ENCODE data around the gene CIAO1. TPM values are rescaled to one million over a fixed set of nuclear protein-coding genes. Genes with fewer than 3 reads are reported as not detected.

CIAO1 gene
- total and polyA plus RNA-seq, 2 of the 8 experiments (the other 6 are each of a cell fraction or from before 2014, with no cell fraction given) = 63.7 to 99.2 TPM

DNA sequence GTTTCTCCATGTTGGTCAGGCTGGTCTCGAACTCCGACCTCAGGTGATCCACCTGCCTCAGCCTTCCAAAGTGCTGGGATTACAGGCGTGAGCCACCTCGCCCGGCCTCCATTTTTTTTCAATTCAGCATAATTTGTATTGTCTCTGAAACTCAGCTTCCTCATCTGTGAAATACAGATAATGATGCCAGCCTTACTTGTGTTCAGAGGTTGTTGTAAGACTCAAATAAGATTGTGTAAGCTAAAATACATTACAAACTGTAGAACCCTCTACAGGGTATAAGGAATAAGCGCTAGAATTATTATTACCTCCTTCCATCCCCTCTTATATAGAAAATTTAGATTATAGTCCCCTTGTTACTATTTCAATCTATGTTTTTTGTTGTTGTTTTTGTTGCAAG is 32.6 kb upstream of the CIAO1 start:
- no peaks in the 10 kb centered on the region for H3K36me3 ChIP-seq (ENCODE audit: control insufficient read depth in 2 of 4, insufficient read depth in 4 of 4, low read length in 3 of 4)
- ChIA-PET POLR2A (ENCODE audit: partially characterized antibody) (no interaction called here), CTCF (ENCODE audit: partially characterized antibody) (interaction anchor here (0.8 to 2.2 kb wide), 7 partner anchors 13 to 211 kb away, joined by 3 to 11 read pairs (median 4); no protein-coding TSS in a partner anchor)
- H4K5ac ChIP-seq (ENCODE audit: insufficient read length, low read depth, low read length) = no peak overlapping the region
- no peaks in the 10 kb centered on the region for H3K79me1 ChIP-seq (ENCODE audit: low read depth, low read length)
- no peak overlapping the region for H3K18ac ChIP-seq (ENCODE audit: extremely low read depth, low read length)
- no peak overlapping the region for H3K4me2 ChIP-seq (ENCODE audit: insufficient read depth in 1 of 2, low read depth in 2 of 2, low read length in 2 of 2)
- H4K91ac ChIP-seq (replicated peaks; ENCODE audit: insufficient read length, low read length) = no peak overlapping the region
- no peak overlapping the region for H2AK5ac ChIP-seq (ENCODE audit: low read depth, low read length)
- no peak overlapping the region for H3K4ac ChIP-seq (replicated peaks; ENCODE audit: insufficient read length, low read depth, low read length)
- no peak overlapping the region for H2BK15ac ChIP-seq (ENCODE audit: low read length)
- H3K56ac ChIP-seq (replicated peaks; ENCODE audit: insufficient read length, low read depth, low read length) = no peak overlapping the region
- H4K20me1 ChIP-seq (replicated peaks in 1 of 2; ENCODE audit: control insufficient read depth in 1 of 2, insufficient read depth in 2 of 2, low read length in 2 of 2) = peaks cover 0 to 2% of the 10 kb centered on the region in 2 experiments
- H3K27me3 ChIP-seq (replicated peaks in 1 of 4; ENCODE audit: control insufficient read depth in 3 of 4, extremely low read depth in 1 of 4, insufficient read depth in 3 of 4, low read length in 3 of 4) = no peaks in the 10 kb centered on the region
- DNase-seq (ENCODE audit: low read depth in 1 of 2, low spot score in 2 of 2) = no peak
- no peak overlapping the region for H3K9ac ChIP-seq (replicated peaks in 1 of 4; ENCODE audit: extremely low read depth in 1 of 4, low read depth in 3 of 4, low read length in 3 of 4)
- no peak overlapping the region for H3K27ac ChIP-seq (ENCODE audit: low read depth, low read length)
- H3K79me2 ChIP-seq (ENCODE audit: control insufficient read depth in 1 of 2, insufficient read depth in 2 of 2, low read length in 2 of 2) = no peaks in the 10 kb centered on the region
- no peaks in the 10 kb centered on the region for H3K9me3 ChIP-seq (ENCODE audit: insufficient read depth in 2 of 2, low read depth in 1 of 2, low read length in 1 of 2)
- no peak overlapping the region for H2BK5ac ChIP-seq (ENCODE audit: low read depth, low read length)
- no peak overlapping the region for H2BK20ac ChIP-seq (ENCODE audit: low read length)
- H3K23me2 ChIP-seq (ENCODE audit: low read depth, low read length) = no peaks in the 10 kb centered on the region
- no peak overlapping the region for H3K4me3 ChIP-seq (ENCODE audit: extremely low read depth in 1 of 4, insufficient read depth in 2 of 4, low read depth in 3 of 4, low read length in 4 of 4)
- no peak overlapping the region for H2BK12ac ChIP-seq (ENCODE audit: low read depth, low read length)
- no peak overlapping the region for H4K8ac ChIP-seq (ENCODE audit: extremely low read depth, insufficient read depth, low read length)
- no peak overlapping the region for H3K23ac ChIP-seq (ENCODE audit: insufficient read length)
- no peak overlapping the region for H3K14ac ChIP-seq (ENCODE audit: insufficient read length)
- no peaks in the 10 kb centered on the region for H3K4me1 ChIP-seq (replicated peaks in 1 of 4; ENCODE audit: control insufficient read depth in 3 of 4, insufficient read depth in 4 of 4, low read length in 3 of 4)
- H2AFZ ChIP-seq (ENCODE audit: low read length) = no peak overlapping the region
- H2BK120ac ChIP-seq (replicated peaks; ENCODE audit: low read depth, low read length) = no peak overlapping the region
- WGBS, 2 experiments (ENCODE audit: extremely low coverage in 1 of 2, insufficient coverage in 1 of 2, insufficient read length in 1 of 2, insufficient replicate concordance in 2 of 2, low coverage in 1 of 2, low lambda C conversion rate in 2 of 2, missing lambda C conversion rate in 1 of 2) = 97% methylated on average over 6 of the region's 6 CpGs; no CpG with 5 or more reads in 1 of the 2 experiments
- no peak for FAIRE-seq
- TF ChIP-seq EGR1 (IDR thresholded peaks at IDR 0.05; ENCODE audit: borderline replicate concordance, low read depth, low read length) = no peak
- TF ChIP-seq TBP (IDR thresholded peaks at IDR 0.05; ENCODE audit: low read depth, low read length) = no peak
- no peak for TF ChIP-seq RBBP5 (IDR thresholded peaks at IDR 0.05; ENCODE audit: borderline replicate concordance, low read depth, low read length)
- TF ChIP-seq SIN3A (conservative IDR thresholded peaks at IDR 0.05 in 1 of 2, IDR thresholded peaks at IDR 0.05 in 1 of 2; ENCODE audit: low read depth in 1 of 2, low read length in 2 of 2) = no peak

All from H1 (cell line).